Ovary (tissue), 3 donors: ENCODE results near the gene DDT.

Experiments used
- POLR2A ChIP-seq: fragments of 450-650 bp; IDR thresholded peaks from one replicate; pipeline ENCODE4 v1.6.1; 2017; ENCODE audit warnings: antibody characterized with exemption, mild to moderate bottlenecking, moderate library complexity
- TF ChIP-seq, protein P1 (sequence below), 3 donors: fragments of 450-650 bp in 2 of 3; fragments of 200-600 bp in 1 of 3; IDR thresholded peaks; one replicate each; pipeline versions ENCODE4 v1.5.1 to v1.8.0; 2016 to 2022; ENCODE audit warnings: antibody characterized with exemption in 3 of 3, mild to moderate bottlenecking in 1 of 3
- donor health status: DM: no; HTN: no; CAD: no.

DNA sequence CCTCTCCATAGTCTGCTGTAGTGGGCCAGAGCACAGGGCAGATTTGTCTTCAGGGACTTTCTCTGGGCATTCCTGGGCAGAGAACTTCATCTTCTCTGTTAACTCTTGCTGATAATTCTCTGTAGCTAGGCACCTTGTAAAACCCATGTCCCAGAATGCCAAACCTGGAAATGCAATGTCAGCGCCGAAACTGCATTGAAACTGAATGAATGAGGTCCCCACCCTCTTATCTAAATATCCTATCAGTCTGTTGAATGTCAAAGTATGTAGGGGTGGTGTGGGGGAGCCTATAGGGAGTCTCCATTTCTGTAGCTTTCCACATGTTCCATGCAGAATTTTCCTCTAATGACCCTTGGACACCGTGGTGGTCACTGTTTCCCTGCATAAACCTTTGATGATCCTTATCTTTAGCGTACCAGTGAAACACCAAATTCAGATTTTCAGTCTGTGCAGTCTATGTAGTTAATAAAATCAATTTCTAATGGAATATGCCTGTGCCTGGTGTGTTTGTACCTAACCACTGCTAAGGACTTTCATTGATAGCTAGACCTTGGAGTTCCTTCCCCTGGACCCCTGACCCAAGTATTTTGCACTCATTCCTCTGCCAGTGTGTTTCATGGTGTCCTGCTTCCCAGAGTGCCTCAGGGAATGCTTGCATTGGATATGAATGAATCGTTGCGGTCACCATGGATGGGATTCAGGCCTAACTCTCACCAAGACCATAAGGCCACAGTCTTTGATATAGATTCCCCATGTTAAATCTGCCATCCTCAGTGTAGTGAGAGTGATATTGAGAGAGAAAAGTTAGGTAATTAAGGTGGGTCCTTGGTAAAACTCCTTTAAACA, 34.4 kb upstream of the DDT start:
- TF ChIP-seq, protein P1, sequence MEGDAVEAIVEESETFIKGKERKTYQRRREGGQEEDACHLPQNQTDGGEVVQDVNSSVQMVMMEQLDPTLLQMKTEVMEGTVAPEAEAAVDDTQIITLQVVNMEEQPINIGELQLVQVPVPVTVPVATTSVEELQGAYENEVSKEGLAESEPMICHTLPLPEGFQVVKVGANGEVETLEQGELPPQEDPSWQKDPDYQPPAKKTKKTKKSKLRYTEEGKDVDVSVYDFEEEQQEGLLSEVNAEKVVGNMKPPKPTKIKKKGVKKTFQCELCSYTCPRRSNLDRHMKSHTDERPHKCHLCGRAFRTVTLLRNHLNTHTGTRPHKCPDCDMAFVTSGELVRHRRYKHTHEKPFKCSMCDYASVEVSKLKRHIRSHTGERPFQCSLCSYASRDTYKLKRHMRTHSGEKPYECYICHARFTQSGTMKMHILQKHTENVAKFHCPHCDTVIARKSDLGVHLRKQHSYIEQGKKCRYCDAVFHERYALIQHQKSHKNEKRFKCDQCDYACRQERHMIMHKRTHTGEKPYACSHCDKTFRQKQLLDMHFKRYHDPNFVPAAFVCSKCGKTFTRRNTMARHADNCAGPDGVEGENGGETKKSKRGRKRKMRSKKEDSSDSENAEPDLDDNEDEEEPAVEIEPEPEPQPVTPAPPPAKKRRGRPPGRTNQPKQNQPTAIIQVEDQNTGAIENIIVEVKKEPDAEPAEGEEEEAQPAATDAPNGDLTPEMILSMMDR (IDR thresholded peaks at IDR 0.05), result no peak
- TF ChIP-seq POLR2A, result no peak
